Kidney (tissue), 14 donors: Measurements from ENCODE around the gene COL4A6. TPM values are rescaled to one million over a fixed set of nuclear protein-coding genes. Genes with fewer than 3 reads are reported as not detected.

Experiments
- DNase-seq, 5 donors: peaks; one replicate each; pipeline ENCODE4 v3.0.0-alpha.2; 2013 to 2020
- FAIRE-seq: peaks from 2 replicates; lab custom pipeline; 2012; peaks lifted over from hg19 to GRCh38; lab: Jason Lieb, UNC
- H3K27ac ChIP-seq, 2 donors: one replicate each; pipeline ENCODE4 v1.7.0; 2013; ENCODE audit warnings: low read depth in 2 of 2, low read length in 2 of 2, inconsistent platforms in 1 of 2
- H3K27me3 ChIP-seq: one replicate; pipeline ENCODE4 v1.7.1; 2013; ENCODE audit warnings: low read length, inconsistent platforms; ENCODE audit not compliant: control insufficient read depth, insufficient read depth
- H3K36me3 ChIP-seq, 3 donors: one replicate each; pipeline versions ENCODE4 v1.7.0 to v1.7.1; 2013; ENCODE audit warnings: low read length in 3 of 3, control low read depth in 1 of 3, inconsistent platforms in 1 of 3; ENCODE audit not compliant: insufficient read depth in 3 of 3, control insufficient read depth in 2 of 3
- H3K4me1 ChIP-seq, 3 donors: one replicate each; pipeline versions ENCODE4 v1.7.0 to v1.7.1; 2013; ENCODE audit warnings: low read length in 3 of 3, inconsistent platforms in 1 of 3, low read depth in 1 of 3; ENCODE audit not compliant: control insufficient read depth in 2 of 3, insufficient read depth in 2 of 3
- H3K4me3 ChIP-seq, 3 donors: one replicate each; pipeline versions ENCODE4 v1.7.0 to v1.8.1; 2013; ENCODE audit warnings: low read length in 3 of 3, control low read depth in 1 of 3, inconsistent platforms in 1 of 3
- H3K9ac ChIP-seq, 3 donors: one replicate each; pipeline versions ENCODE4 v1.7.0 to v1.7.1; 2013; ENCODE audit warnings: low read length in 3 of 3, control low read depth in 1 of 3, inconsistent platforms in 1 of 3
- H3K9me3 ChIP-seq, 3 donors: one replicate each; pipeline versions ENCODE4 v1.7.0 to v1.7.1; 2013; ENCODE audit warnings: low read length in 3 of 3, control low read depth in 1 of 3, inconsistent platforms in 1 of 3; ENCODE audit not compliant: control insufficient read depth in 2 of 3, insufficient read depth in 1 of 3
- CTCF ChIP-seq: IDR thresholded peaks from 3 replicates; pipeline ENCODE4 v1.5.1; 2012; ENCODE audit warnings: mild to moderate bottlenecking, moderate library complexity, borderline replicate concordance; ENCODE audit not compliant: insufficient read depth; ENCODE audit errors: extremely low read depth
- intact Hi-C: fragments of 100-400 bp; cut with DNase I; formaldehyde crosslinking; loops from one replicate; pipeline ENCODE4 v1.11.1; 2022
- polyA plus RNA-seq: library from polyadenylated mRNA; stranded (reverse); fragments of 350-450 nt; fragmentation: Illumina TruSeq; extraction: RNeasy Lipid Tissue Mini Kit (QIAGEN cat#74804); gene quantifications from one replicate; pipeline ENCODE4 v1.2.3, GENCODE V29; 2014; ENCODE audit warnings: low read depth, low replicate concordance; ENCODE audit not compliant: insufficient read depth
- total RNA-seq: library from RNA; stranded (reverse); fragmentation: NEBNext Ultra II Directional; extraction: Animal tissue kit (Norgen Biotek cat#: 25700); gene quantifications from one replicate; pipeline ENCODE4 v1.2.1, GENCODE V29; 2021
- donor health status: control.
- donor health status: control.
- donor health status: control.
- donor health status: control.
- donor health status: control.
- donor health status: DM: yes; HTN: yes; CAD: no.
- donor health status: Normal renal cell carcinoma (clear cell type).

The COL4A6 gene
- total and polyA plus RNA-seq, 2 donors from 2014 or later, result 3.3 to 4.1 TPM

- Histone ChIP-seq H3K27me3 (peaks cover 3% of the 10 kb centered on the region), H3K27ac (no peak overlapping the region)
Measured at GRCh38 chrX:108435261-108435660, 3.0 kb downstream of the COL4A6 start.

GRCh38 chrX:108426262-108426661 lies 12.0 kb downstream of the COL4A6 start:
- FAIRE-seq, result no peak
- Histone ChIP-seq H3K4me1 (no peaks in the 10 kb centered on the region), H3K36me3 (no peaks in the 10 kb centered on the region), H3K27ac (no peak overlapping the region), H3K9me3 (no peaks in the 10 kb centered on the region), H3K9ac (no peak overlapping the region), H3K27me3 (no peaks in the 10 kb centered on the region), H3K4me3 (no peak overlapping the region)
- no peak for DNase-seq
- no peak for TF ChIP-seq CTCF
- intact Hi-C loops, result no loop called here

More at GRCh38 chrX:108435261-108435660, 3.0 kb downstream of the COL4A6 start:
- H3K9ac ChIP-seq, result no peak overlapping the region
- no peak overlapping the region for H3K4me3 ChIP-seq
- no peaks in the 10 kb centered on the region for H3K36me3 ChIP-seq
- intact Hi-C loops, result no loop called here
- TF ChIP-seq CTCF, result no peak
- H3K4me1 ChIP-seq, result no peaks in the 10 kb centered on the region
- no peak for DNase-seq
- no peaks in the 10 kb centered on the region for H3K9me3 ChIP-seq
- FAIRE-seq, result no peak

- intact Hi-C loops, result no loop called here
- FAIRE-seq, result no peak
- H3K9me3 ChIP-seq, result no peaks in the 10 kb centered on the region
- H3K4me1 ChIP-seq, result no peaks in the 10 kb centered on the region
- no peak for TF ChIP-seq CTCF
- H3K9ac ChIP-seq, result no peak overlapping the region
- no peaks in the 10 kb centered on the region for H3K36me3 ChIP-seq
- H3K4me3 ChIP-seq, result no peak overlapping the region
- no peak overlapping the region for H3K27ac ChIP-seq
- peaks cover 4% of the 10 kb centered on the region for H3K27me3 ChIP-seq
- no peak for DNase-seq
Measured at GRCh38 chrX:108420481-108420880, 17.7 kb downstream of the COL4A6 start.

- Histone ChIP-seq H3K9me3 (no peaks in the 10 kb centered on the region), H3K4me3 (no peak overlapping the region), H3K9ac (no peak overlapping the region), H3K27me3 (peaks cover 4% of the 10 kb centered on the region), H3K4me1 (no peaks in the 10 kb centered on the region), H3K36me3 (no peaks in the 10 kb centered on the region), H3K27ac (no peak overlapping the region)
- no peak for TF ChIP-seq CTCF
- FAIRE-seq (no peak), DNase-seq (no peak)
- intact Hi-C loops, result no loop called here
Measured at GRCh38 chrX:108419401-108419800, 18.8 kb downstream of the COL4A6 start.
